Small intestine (tissue), 7 donors: ENCODE data around the gene COL13A1. TPM values are rescaled to one million over a fixed set of nuclear protein-coding genes. Genes with fewer than 3 reads are reported as not detected.
A peak's percentile ranks its signal among the peaks of the same experiment; 100 is the strongest.

Source experiments
- DNase-seq, 2 donors: peaks; one replicate each; pipeline versions ENCODE4 v3.0.0 to v3.0.0-alpha.2; 2013
- FAIRE-seq: peaks from 2 replicates; lab custom pipeline; 2012; peaks lifted over from hg19 to GRCh38; lab: Jason Lieb, UNC
- H3K27ac ChIP-seq, 3 donors: one replicate each; pipeline ENCODE4 v1.5.1; 2013; ENCODE audit warnings: low read length in 2 of 3, mild to moderate bottlenecking in 2 of 3, control low read depth in 1 of 3, inconsistent platforms in 1 of 3, low read depth in 1 of 3, moderate library complexity in 1 of 3
- H3K27me3 ChIP-seq, 3 donors: one replicate each; pipeline ENCODE4 v1.6.1; 2013; ENCODE audit warnings: low read length in 3 of 3, inconsistent platforms in 1 of 3; ENCODE audit not compliant: control insufficient read depth in 3 of 3, insufficient read depth in 3 of 3
- H3K36me3 ChIP-seq, 3 donors: one replicate each; pipeline ENCODE4 v1.6.1; 2013; ENCODE audit warnings: low read length in 3 of 3, inconsistent platforms in 1 of 3, low read depth in 1 of 3, mild to moderate bottlenecking in 1 of 3, moderate library complexity in 1 of 3; ENCODE audit not compliant: control insufficient read depth in 3 of 3, insufficient read depth in 2 of 3
- H3K4me1 ChIP-seq, 3 donors: one replicate each; pipeline ENCODE4 v1.6.1; 2013; ENCODE audit warnings: low read length in 2 of 3, inconsistent platforms in 1 of 3, low read depth in 1 of 3, mild to moderate bottlenecking in 1 of 3, moderate library complexity in 1 of 3; ENCODE audit not compliant: control insufficient read depth in 3 of 3, insufficient read depth in 2 of 3
- H3K4me3 ChIP-seq, 3 donors: one replicate each; pipeline ENCODE4 v1.5.1; 2013; ENCODE audit warnings: low read length in 3 of 3, control low read depth in 1 of 3, inconsistent platforms in 1 of 3, low read depth in 1 of 3, mild to moderate bottlenecking in 1 of 3, moderate library complexity in 1 of 3
- H3K9me3 ChIP-seq, 2 donors: one replicate each; pipeline ENCODE4 v1.6.1; 2013; ENCODE audit warnings: low read depth in 1 of 2, low read length in 1 of 2; ENCODE audit not compliant: control insufficient read depth in 2 of 2, insufficient read depth in 1 of 2
- WGBS, 3 donors: extraction: QIAGEN DNeasy Blood & Tissue Kit; methylation state at CpG; one replicate each; pipeline ENCODE4 v1.1.7; 2013; 5-methylcytosine and 5-hydroxymethylcytosine counted together
- polyA plus RNA-seq, 4 donors: library from polyadenylated mRNA; stranded (reverse) in 3 of 4; unstranded in 1 of 4; fragments of 200-250 nt in 3 of 4; fragments of 120-200 nt in 1 of 4; gene quantifications; one replicate each; pipeline versions ENCODE4 v1.2.1 to v1.2.3, GENCODE V29; 2013
- donor health status: healthy with polysubstance abuse.
- donor health status: control.
- donor health status: control.
- donor health status: Bipolar disorder and iron deficiency.
- donor health status: healthy.

COL13A1 gene
- polyA plus RNA-seq, 4 donors = 0.45 to 6.6 (median 0.60) TPM

DNA sequence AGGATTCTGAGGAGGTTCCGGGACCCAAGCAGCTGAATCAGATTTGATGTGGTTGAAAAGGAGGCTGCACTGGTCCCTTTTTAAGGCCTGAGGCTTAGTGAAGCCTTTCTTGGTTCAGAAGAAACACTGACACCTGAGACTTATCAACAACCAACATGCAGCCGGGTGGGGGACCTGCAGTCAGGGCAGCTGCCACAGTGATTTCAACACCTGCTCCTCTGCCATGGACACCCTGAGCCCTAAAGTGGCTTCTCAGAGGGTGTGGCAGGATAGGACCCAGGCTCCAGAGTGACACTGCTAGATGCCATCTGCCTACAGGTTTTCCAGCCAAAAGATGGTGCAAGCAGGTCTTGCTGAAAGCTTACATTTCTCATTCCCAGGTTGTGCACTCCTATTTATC lies 99.3 kb downstream of the COL13A1 start:
- no peak for DNase-seq
- H3K27ac ChIP-seq = peak overlapping the region in 1 of 3 donors; percentile 34
- no peak for FAIRE-seq
- no peaks in the 10 kb centered on the region for H3K27me3 ChIP-seq
- H3K4me3 ChIP-seq = no peak overlapping the region
- H3K4me1 ChIP-seq = peaks cover 0 to 72% (median 8%) of the 10 kb centered on the region in 3 donors
- H3K9me3 ChIP-seq = no peaks in the 10 kb centered on the region
- 44 to 68% (median 58%) methylated on average over 2 of the region's 2 CpGs for WGBS, 3 donors
- H3K36me3 ChIP-seq = no peaks in the 10 kb centered on the region

DNA sequence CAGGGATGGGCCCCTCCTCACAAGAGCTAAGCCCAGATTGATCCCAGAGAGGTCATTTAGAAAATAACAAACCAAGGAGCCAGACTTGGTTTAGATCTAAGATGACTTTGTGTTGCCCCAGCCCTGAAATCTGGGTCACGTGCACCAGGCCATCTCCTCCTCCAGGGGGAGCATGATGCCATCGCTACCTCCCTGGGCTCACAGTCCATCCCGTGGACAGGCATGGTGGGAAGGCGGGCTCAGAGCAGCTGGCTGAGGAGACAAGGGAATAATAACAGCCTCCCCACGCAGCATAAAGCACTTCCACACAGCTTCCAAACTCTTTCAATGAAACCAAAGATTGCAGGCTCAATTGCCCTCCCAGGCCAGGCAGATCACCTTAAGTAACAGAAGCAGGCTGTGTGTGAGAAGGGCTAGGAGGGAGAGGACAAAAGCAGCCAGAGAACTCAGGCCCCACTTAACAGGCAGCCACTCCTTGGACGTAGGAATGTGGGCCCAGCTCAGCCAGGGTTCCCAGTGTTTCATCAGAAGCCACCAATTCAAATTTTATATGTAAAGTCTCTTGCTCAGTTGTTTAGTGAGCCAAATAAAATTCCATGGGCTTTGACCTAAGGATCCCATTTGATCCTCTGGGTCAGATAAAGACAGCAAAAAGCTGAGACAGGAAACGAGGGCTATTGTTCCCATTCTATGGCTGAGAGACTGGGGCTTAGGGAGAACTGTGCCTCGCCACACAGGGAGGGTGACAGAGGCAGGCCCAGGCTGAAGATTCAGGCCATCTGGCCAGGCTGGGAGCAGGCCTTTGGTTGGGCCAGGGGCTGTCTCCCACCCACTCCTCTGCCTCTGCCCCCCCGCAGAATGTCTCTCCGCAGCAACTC lies 100.2 kb downstream of the COL13A1 start:
- no peak for FAIRE-seq
- Histone ChIP-seq H3K9me3 (no peaks in the 10 kb centered on the region), H3K36me3 (no peaks in the 10 kb centered on the region), H3K27ac (peak overlapping the region in 2 of 3 donors; percentile 56 to 59), H3K4me3 (no peak overlapping the region), H3K27me3 (no peaks in the 10 kb centered on the region), H3K4me1 (peaks cover 0 to 72% (median 8%) of the 10 kb centered on the region in 3 donors)
- DNase-seq = peak; percentile 79 to 88
- 42 to 53% (median 46%) methylated on average over 10 of the region's 10 CpGs for WGBS, 3 donors

- 35 to 61% (median 53%) methylated on average over 7 of the region's 7 CpGs for WGBS, 3 donors
- FAIRE-seq = no peak
These were observed 101.3 kb downstream of the COL13A1 start for GRCh38 chr10:69902835-69903535.

GRCh38 chr10:69904533-69904932 lies 102.8 kb downstream of the COL13A1 start:
- Histone ChIP-seq H3K4me3 (no peak overlapping the region), H3K4me1 (peaks cover 0 to 53% (median 3%) of the 10 kb centered on the region in 3 donors), H3K9me3 (no peaks in the 10 kb centered on the region), H3K27me3 (no peaks in the 10 kb centered on the region), H3K27ac (no peak overlapping the region), H3K36me3 (no peaks in the 10 kb centered on the region)
- FAIRE-seq = no peak
- no peak for DNase-seq
- WGBS, 3 donors = 87 to 90% (median 89%) methylated on average over 5 of the region's 5 CpGs

More at GRCh38 chr10:69902835-69903535, 101.3 kb downstream of the COL13A1 start:
- Histone ChIP-seq H3K4me3 (no peak overlapping the region), H3K27ac (no peak overlapping the region), H3K4me1 (peaks cover 0 to 65% (median 3%) of the 10 kb centered on the region in 3 donors), H3K9me3 (no peaks in the 10 kb centered on the region), H3K36me3 (no peaks in the 10 kb centered on the region), H3K27me3 (no peaks in the 10 kb centered on the region)
- peak in 1 of 2 donors; percentile 78 for DNase-seq

DNA sequence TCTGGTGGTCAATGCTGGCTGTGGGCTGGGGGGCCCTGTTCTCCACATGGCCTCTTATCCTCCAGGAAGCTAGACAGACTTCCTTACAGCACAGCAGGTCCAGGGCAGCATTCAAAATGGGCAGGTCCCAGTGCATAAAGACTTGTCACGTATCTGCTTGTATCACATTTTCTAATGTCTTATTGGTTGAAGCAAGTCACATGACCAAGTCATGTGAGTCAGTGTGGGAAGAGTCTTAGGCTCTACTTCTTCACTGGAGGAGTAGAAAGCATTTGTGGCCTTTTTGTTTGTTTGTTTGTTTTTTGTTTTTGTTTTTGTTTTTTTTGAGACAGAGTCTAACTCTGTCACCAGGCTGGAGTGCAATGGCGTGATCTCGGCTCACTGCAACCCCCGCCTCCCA lies 104.7 kb downstream of the COL13A1 start:
- Histone ChIP-seq H3K36me3 (peaks cover 0 to 2% (median 0%) of the 10 kb centered on the region in 3 donors), H3K4me3 (no peak overlapping the region), H3K27me3 (no peaks in the 10 kb centered on the region), H3K9me3 (no peaks in the 10 kb centered on the region), H3K27ac (no peak overlapping the region), H3K4me1 (peaks cover 0 to 50% (median 2%) of the 10 kb centered on the region in 3 donors)
- FAIRE-seq (no peak), DNase-seq (no peak)
- 93 to 96% (median 96%) methylated on average over 4 of the region's 4 CpGs for WGBS, 3 donors

DNA sequence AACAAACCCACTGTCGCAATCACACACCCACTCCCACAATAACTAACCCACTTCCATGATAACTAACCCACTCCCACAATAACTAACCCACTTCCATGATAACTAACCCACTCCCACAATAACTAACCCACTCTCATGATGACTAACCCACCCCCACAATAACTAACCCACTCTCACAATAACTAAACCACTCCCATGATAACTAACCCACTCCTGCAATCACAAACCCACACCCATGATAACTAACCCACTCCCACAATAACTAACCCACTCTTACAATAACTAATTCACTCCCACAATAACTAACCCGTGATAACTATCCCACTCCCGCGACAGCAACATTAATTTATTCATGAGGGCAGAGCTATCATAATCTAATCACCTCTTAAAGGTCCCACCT lies 105.8 kb downstream of the COL13A1 start:
- peaks cover 0 to 51% (median 1%) of the 10 kb centered on the region in 3 donors for H3K4me1 ChIP-seq
- no peaks in the 10 kb centered on the region for H3K27me3 ChIP-seq
- no peak overlapping the region for H3K27ac ChIP-seq
- DNase-seq = no peak
- H3K4me3 ChIP-seq = no peak overlapping the region
- no peaks in the 10 kb centered on the region for H3K9me3 ChIP-seq
- peaks cover 0 to 2% (median 0%) of the 10 kb centered on the region in 3 donors for H3K36me3 ChIP-seq
- 84 to 90% (median 85%) methylated on average over 4 of the region's 4 CpGs for WGBS, 3 donors
- FAIRE-seq = no peak

- DNase-seq (no peak), FAIRE-seq (no peak)
- Histone ChIP-seq H3K9me3 (no peaks in the 10 kb centered on the region), H3K4me3 (no peak overlapping the region), H3K4me1 (peaks cover 0 to 52% (median 1%) of the 10 kb centered on the region in 3 donors), H3K36me3 (peaks cover 0 to 2% (median 0%) of the 10 kb centered on the region in 3 donors), H3K27me3 (no peaks in the 10 kb centered on the region), H3K27ac (no peak overlapping the region)
- 23 to 63% (median 40%) methylated on average over 6 of the region's 6 CpGs for WGBS, 3 donors
These were observed 106.4 kb downstream of the COL13A1 start for GRCh38 chr10:69908124-69908523.

DNA sequence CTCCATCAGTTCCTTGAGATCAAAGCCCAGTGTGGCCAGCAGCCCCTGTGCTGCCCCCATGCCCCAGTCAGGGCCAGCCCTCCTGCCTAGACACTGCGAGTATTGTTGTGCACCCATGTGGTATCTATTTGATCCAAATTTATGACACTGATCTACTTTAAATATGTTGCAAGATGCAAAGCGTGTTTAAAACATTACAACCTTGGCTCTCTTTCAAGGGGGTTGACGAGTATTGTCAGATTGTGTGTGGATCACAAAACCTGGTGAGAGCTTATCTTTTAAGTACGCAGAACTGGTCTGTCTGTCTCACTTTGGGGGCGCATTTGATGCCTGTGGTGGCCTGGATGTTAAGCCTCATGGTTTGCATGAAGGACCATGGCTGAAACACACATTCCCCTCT lies 108.9 kb downstream of the COL13A1 start:
- FAIRE-seq = no peak
- DNase-seq = no peak
- peaks cover 0 to 52% (median 1%) of the 10 kb centered on the region in 3 donors for H3K4me1 ChIP-seq
- peaks cover 0 to 2% (median 0%) of the 10 kb centered on the region in 3 donors for H3K36me3 ChIP-seq
- no peaks in the 10 kb centered on the region for H3K27me3 ChIP-seq
- H3K4me3 ChIP-seq = no peak overlapping the region
- H3K9me3 ChIP-seq = no peaks in the 10 kb centered on the region
- H3K27ac ChIP-seq = no peak overlapping the region
- 23 to 69% (median 40%) methylated on average over 5 of the region's 5 CpGs for WGBS, 3 donors
